ENCODE measurements around the gene DUSP15. TPM values are rescaled to one million over a fixed set of nuclear protein-coding genes. Genes with fewer than 3 reads are reported as not detected.

DUSP15 gene
- total and polyA plus RNA-seq, 2 of the 4 experiments (the other 2 are of a cell fraction): not detected

DNA sequence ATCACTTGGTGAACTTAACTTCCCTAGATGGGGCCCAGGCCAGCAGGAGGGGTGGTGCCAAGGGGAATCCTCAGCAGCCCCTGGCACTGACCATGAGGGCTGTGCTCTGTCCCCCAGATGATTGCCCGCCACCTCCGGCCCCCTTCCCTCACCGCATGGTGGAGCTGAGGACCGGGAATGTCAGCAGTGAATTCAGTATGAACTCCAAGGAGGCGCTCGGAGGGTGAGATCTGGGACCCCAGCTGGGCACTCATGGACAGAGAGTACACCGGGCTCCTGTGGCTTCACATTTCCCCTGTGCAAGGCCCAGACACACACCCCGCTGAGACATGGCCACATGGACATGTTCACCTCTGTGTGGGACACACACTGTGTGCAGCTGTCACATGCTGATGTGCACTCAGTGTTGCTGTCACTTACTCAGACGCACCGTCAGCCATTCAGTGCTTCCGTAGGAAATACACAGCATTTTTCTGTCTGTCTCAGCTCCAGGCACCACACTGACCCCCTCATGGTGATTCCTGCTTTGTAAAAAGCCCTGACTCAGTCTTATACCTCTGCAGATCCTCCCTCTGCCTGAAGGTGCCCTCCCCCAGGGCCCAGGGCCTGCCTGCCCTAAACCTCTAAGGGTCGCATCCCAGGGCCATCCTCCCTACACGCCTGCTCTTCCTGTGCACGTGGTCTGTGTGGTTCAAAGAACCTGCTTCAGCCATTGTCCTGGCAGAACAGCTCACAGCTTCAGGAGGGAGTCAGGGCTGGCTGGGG is 46.8 kb downstream of the DUSP15 start:
- in situ Hi-C loops (cut with MboI; ENCODE audit: low sequenced_read_pairs): loop anchor here (5.0 to 10.0 kb wide), 2 partner anchors 131 to 209 kb away; partner anchors contain the start of gene PDRG1
- no peak for TF ChIP-seq CEBPB (IDR thresholded peaks at IDR 0.05; ENCODE audit: low read depth, low read length)
- no peak for TF ChIP-seq CHD1 (IDR thresholded peaks at IDR 0.05; ENCODE audit: low read depth, low read length)
- TF ChIP-seq RFX5 (IDR thresholded peaks at IDR 0.05; ENCODE audit: low read depth, low read length): no peak
- TF ChIP-seq RCOR1 (IDR thresholded peaks at IDR 0.05; ENCODE audit: insufficient replicate concordance, low read length): no peak
- TF ChIP-seq SMC3 (IDR thresholded peaks at IDR 0.05; ENCODE audit: low read depth, low read length): no peak
- TF ChIP-seq RAD21 (IDR thresholded peaks at IDR 0.05; ENCODE audit: low read length): no peak
- TF ChIP-seq ELK1 (IDR thresholded peaks at IDR 0.05; ENCODE audit: borderline replicate concordance, low read depth, low read length): no peak
- no peak for TF ChIP-seq CTCF (conservative IDR thresholded peaks at IDR 0.05; ENCODE audit: low read depth, low read length)
- TF ChIP-seq NFE2L2 (IDR thresholded peaks at IDR 0.05; ENCODE audit: low read depth, low read length): no peak
- TF ChIP-seq POLR2A (IDR thresholded peaks at IDR 0.05; ENCODE audit: low read depth, low read length): no peak
- TF ChIP-seq MAZ (IDR thresholded peaks at IDR 0.05; ENCODE audit: borderline replicate concordance, low read depth, low read length): no peak
- no peak for TF ChIP-seq BHLHE40 (IDR thresholded peaks at IDR 0.05; ENCODE audit: low read depth, low read length)
- TF ChIP-seq MXI1 (IDR thresholded peaks at IDR 0.05; ENCODE audit: borderline replicate concordance, low read depth, low read length): no peak
- no peak for TF ChIP-seq FOS (IDR thresholded peaks at IDR 0.05; ENCODE audit: low read depth, low read length)
- no peak for TF ChIP-seq MAFK (IDR thresholded peaks at IDR 0.05; ENCODE audit: low read depth, low read length)

More for the DNA sequence above, 46.8 kb downstream of the DUSP15 start:
- Histone ChIP-seq H2BK120ac (ENCODE audit: low read depth, low read length) (no peak overlapping the region), H2BK15ac (ENCODE audit: low read depth, low read length) (no peak overlapping the region), H3K4me1 (ENCODE audit: control insufficient read depth, insufficient read depth, low read length) (no peaks in the 10 kb centered on the region), H2BK5ac (ENCODE audit: low read depth, low read length, poor library complexity, severe bottlenecking) (no peak overlapping the region), H2AK9ac (replicated peaks; ENCODE audit: low read depth, low read length, poor library complexity) (peak overlapping the region; percentile 73), H3K56ac (ENCODE audit: extremely low read depth, insufficient read depth, low read length) (no peak overlapping the region), H4K5ac (ENCODE audit: low read depth, low read length) (no peak overlapping the region), H4K20me1 (ENCODE audit: insufficient read depth, low read length) (no peaks in the 10 kb centered on the region), H3K4me3 (ENCODE audit: insufficient read depth, low read depth, low read length) (no peak overlapping the region), H3K9me3 (ENCODE audit: control insufficient read depth, insufficient read depth, low read length) (no peaks in the 10 kb centered on the region), H2AFZ (replicated peaks; ENCODE audit: low read length, poor library complexity) (peak overlapping the region; percentile 38), H3K9ac (ENCODE audit: low read depth, low read length) (no peak overlapping the region), H3K14ac (replicated peaks; ENCODE audit: low read depth, low read length) (no peak overlapping the region), H4K91ac (ENCODE audit: insufficient read depth, low read depth, low read length) (no peak overlapping the region), H3K27ac (ENCODE audit: insufficient read depth, low read length) (no peak overlapping the region), H3K36me3 (ENCODE audit: control insufficient read depth, insufficient read depth, low read length) (no peaks in the 10 kb centered on the region), H3K18ac (ENCODE audit: low read depth, low read length) (no peak overlapping the region), H3K4ac (ENCODE audit: low read depth, low read length) (no peak overlapping the region), H2AK5ac (ENCODE audit: low read depth, low read length) (peak overlapping the region; percentile 65; the same call in 1 of the 2 replicates), H2BK20ac (ENCODE audit: low read depth, low read length) (no peak overlapping the region), H3K27me3 (ENCODE audit: control insufficient read depth, insufficient read depth, low read length) (no peaks in the 10 kb centered on the region; the same call in 1 of the 2 replicates), H3K9me1 (ENCODE audit: insufficient read depth, low read length) (no peaks in the 10 kb centered on the region), H3K79me1 (ENCODE audit: low read depth in 1 of 2, low read length in 2 of 2) (no peaks in the 10 kb centered on the region; a peak in 1 of 4 replicates), H3K4me2 (ENCODE audit: low read depth, low read length) (no peak overlapping the region), H3K23ac (ENCODE audit: low read depth, low read length) (no peak overlapping the region), H4K8ac (ENCODE audit: low read depth in 2 of 2, low read length in 2 of 2) (no peak overlapping the region)
- POLR2A ChIA-PET (ENCODE audit: unreplicated experiment): no interaction called here
- BruUV-seq (replicated peaks): no TSS peak
- DNase-seq (no peak), ATAC-seq (ENCODE audit: low read depth) (no peak)
- dilution Hi-C loops (cut with HindIII; ENCODE audit: low sequenced_read_pairs, unreplicated experiment): no loop called here
- CTCF ChIA-PET: interaction anchor here (0.7 to 1.4 kb wide), 7 partner anchors 9 to 209 kb away, joined by 3 to 12 read pairs (median 4); partner anchors contain the start of gene PDRG1
- intact Hi-C loops (cut with micrococcal nuclease): loop anchor here (1.0 to 5.0 kb wide), 5 partner anchors 23 to 384 kb away; partner anchors contain the start of genes PDRG1, PLAGL2 and POFUT1
- WGBS, 2 experiments (ENCODE audit: extremely low coverage in 2 of 2, insufficient read length in 1 of 2): 57% methylated on average over 9 of the region's 14 CpGs; no CpG with 5 or more reads in 1 of the 2 experiments
